ENCODE results near the gene DOCK3.
"Not testable (repeated sequence)": the region's sequence is repeated elsewhere in the genome, so short reads cannot be mapped to it uniquely, and the experiment has no call there.

DNA sequence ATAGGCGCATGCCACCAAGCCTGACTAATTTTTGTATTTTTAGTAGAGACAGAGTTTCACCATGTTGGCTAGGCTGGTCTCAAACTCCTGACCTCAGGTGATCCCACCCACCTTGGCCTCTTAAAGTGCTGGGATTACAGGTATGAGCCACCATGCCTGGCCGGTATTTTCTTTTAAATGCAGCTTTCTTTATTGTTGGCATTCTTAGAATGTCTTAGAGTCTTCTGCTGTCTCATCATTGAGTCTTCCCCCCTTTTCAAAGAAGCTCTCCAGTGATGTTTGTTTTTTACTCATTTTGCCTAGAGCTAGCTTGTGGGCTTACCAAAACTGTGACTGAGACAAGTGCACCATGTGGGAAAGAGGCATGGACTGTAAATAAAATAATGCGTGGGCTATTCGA is 13.9 kb downstream of the DOCK3 start:
- TF ChIP-seq, protein P1, sequence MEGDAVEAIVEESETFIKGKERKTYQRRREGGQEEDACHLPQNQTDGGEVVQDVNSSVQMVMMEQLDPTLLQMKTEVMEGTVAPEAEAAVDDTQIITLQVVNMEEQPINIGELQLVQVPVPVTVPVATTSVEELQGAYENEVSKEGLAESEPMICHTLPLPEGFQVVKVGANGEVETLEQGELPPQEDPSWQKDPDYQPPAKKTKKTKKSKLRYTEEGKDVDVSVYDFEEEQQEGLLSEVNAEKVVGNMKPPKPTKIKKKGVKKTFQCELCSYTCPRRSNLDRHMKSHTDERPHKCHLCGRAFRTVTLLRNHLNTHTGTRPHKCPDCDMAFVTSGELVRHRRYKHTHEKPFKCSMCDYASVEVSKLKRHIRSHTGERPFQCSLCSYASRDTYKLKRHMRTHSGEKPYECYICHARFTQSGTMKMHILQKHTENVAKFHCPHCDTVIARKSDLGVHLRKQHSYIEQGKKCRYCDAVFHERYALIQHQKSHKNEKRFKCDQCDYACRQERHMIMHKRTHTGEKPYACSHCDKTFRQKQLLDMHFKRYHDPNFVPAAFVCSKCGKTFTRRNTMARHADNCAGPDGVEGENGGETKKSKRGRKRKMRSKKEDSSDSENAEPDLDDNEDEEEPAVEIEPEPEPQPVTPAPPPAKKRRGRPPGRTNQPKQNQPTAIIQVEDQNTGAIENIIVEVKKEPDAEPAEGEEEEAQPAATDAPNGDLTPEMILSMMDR (IDR thresholded peaks at IDR 0.05; ENCODE audit: poor library complexity, severe bottlenecking), result not testable (repeated sequence)
- TF ChIP-seq EZH2 (IDR thresholded peaks at IDR 0.05; ENCODE audit: borderline replicate concordance, insufficient read depth, low read length, poor library complexity, severe bottlenecking); TAF1 (IDR thresholded peaks at IDR 0.05; ENCODE audit: low read depth); SMC3 (conservative IDR thresholded peaks at IDR 0.05; ENCODE audit: poor library complexity): not testable (repeated sequence)

Data from neural cell (in vitro differentiated cells).